Testis (tissue), 3 donors: ENCODE measurements around the gene CACNA1D. TPM values are rescaled to one million over a fixed set of nuclear protein-coding genes. Genes with fewer than 3 reads are reported as not detected.
A peak's percentile ranks its signal among the peaks of the same experiment; 100 is the strongest.

Source experiments
- DNase-seq: peaks from one replicate; pipeline ENCODE4 v3.0.0-alpha.2; 2019
- H3K27ac ChIP-seq, 2 donors: fragments of 200-600 bp; sonication (generic); one replicate each; pipeline ENCODE4 v1.5.1; 2019
- H3K27me3 ChIP-seq: fragments of 200-600 bp; sonication (generic); one replicate; pipeline ENCODE4 v1.5.1; 2019
- H3K36me3 ChIP-seq: fragments of 200-600 bp; sonication (generic); one replicate; pipeline ENCODE4 v1.5.1; 2017; ENCODE audit warnings: low read depth; ENCODE audit errors: missing control alignments
- H3K4me1 ChIP-seq: fragments of 200-600 bp; sonication (generic); one replicate; pipeline ENCODE4 v1.5.1; 2019
- H3K4me3 ChIP-seq, 2 donors: fragments of 200-600 bp; sonication (generic); one replicate each; pipeline ENCODE4 v1.5.1; 2017 to 2019
- H3K9me3 ChIP-seq: fragments of 200-600 bp; sonication (generic); one replicate; pipeline ENCODE4 v1.5.1; 2017
- POLR2A ChIP-seq: fragments of 450-650 bp; IDR thresholded peaks from one replicate; pipeline ENCODE4 v1.6.1; 2017; ENCODE audit warnings: antibody characterized with exemption, mild to moderate bottlenecking, moderate library complexity
- WGBS, 2 donors: methylation state at CpG; one replicate each; pipeline ENCODE4 v1.1.5; 2018; 5-methylcytosine and 5-hydroxymethylcytosine counted together
- intact Hi-C: fragments of 100-400 bp; cut with DNase I; formaldehyde crosslinking; loops from one replicate; pipeline ENCODE4 v1.15.1; 2023; ENCODE audit warnings: low total_unique reads
- polyA plus RNA-seq: library from polyadenylated mRNA; stranded (reverse); fragments of 350-450 nt; fragmentation: Illumina TruSeq; extraction: RNeasy Lipid Tissue Mini Kit (QIAGEN cat#74804); gene quantifications from one replicate; pipeline ENCODE4 v1.2.3, GENCODE V29; 2014; ENCODE audit warnings: low read depth, low replicate concordance; ENCODE audit not compliant: insufficient read depth
- total RNA-seq, 2 donors: library from RNA; depleted of rRNA; stranded (reverse); fragments of >200 nt; gene quantifications; one replicate each; pipeline ENCODE4 v1.2.3, GENCODE V29; 2016
- TF ChIP-seq, protein P1 (sequence below), 3 experiments: fragments of 450-650 bp in 2 of 3; fragments of 200-600 bp in 1 of 3; sonication (generic) in 1 of 3; IDR thresholded peaks; one replicate each; pipeline ENCODE4 v1.5.1; 2016 to 2019; ENCODE audit warnings: antibody characterized with exemption in 3 of 3, mild to moderate bottlenecking in 2 of 3, moderate library complexity in 1 of 3

CACNA1D gene
- total and polyA plus RNA-seq, 3 donors from 2014 or later: 8.0 to 39.0 (median 37.6) TPM

DNA sequence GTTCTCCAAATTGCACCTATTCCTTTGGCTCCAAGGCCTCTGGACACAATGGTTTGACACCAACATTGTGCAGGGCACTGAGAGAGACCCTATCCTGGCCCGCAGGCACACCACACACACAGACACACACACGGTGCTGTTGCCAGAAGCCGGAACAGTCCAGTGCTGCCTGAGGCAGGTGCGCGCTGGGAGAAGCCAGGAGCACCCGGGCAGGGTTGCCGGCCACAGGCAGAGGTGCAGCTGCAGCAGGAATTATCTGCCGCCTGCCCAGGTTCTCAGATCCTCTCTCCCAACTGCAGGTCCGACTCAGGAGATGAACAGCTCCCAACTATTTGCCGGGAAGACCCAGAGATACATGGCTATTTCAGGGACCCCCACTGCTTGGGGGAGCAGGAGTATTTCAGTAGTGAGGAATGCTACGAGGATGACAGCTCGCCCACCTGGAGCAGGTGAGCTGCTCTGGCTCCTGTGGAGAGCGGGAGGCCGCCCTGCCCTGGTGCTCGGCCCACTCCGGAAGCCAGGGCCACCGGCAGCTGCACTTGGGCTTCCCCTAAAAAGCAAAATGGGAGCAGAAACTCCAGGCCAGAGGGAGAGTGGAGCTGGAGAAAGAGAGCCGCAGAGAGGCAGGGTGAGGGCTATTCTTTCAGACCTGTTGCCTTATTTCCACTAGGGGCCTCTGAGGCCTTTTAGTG, 308.9 kb downstream of the CACNA1D start:
- intact Hi-C loops: no loop called here
- DNase-seq: no peak
- Histone ChIP-seq H3K4me1 (peaks cover 6% of the 10 kb centered on the region), H3K4me3 (no peak overlapping the region), H3K36me3 (no peaks in the 10 kb centered on the region), H3K27ac (no peak overlapping the region), H3K9me3 (no peaks in the 10 kb centered on the region), H3K27me3 (no peaks in the 10 kb centered on the region)
- WGBS, 2 donors: 90 to 91% methylated on average over 15 to 18 of the region's 18 CpGs
- no peak for TF ChIP-seq POLR2A
- TF ChIP-seq, protein P1, sequence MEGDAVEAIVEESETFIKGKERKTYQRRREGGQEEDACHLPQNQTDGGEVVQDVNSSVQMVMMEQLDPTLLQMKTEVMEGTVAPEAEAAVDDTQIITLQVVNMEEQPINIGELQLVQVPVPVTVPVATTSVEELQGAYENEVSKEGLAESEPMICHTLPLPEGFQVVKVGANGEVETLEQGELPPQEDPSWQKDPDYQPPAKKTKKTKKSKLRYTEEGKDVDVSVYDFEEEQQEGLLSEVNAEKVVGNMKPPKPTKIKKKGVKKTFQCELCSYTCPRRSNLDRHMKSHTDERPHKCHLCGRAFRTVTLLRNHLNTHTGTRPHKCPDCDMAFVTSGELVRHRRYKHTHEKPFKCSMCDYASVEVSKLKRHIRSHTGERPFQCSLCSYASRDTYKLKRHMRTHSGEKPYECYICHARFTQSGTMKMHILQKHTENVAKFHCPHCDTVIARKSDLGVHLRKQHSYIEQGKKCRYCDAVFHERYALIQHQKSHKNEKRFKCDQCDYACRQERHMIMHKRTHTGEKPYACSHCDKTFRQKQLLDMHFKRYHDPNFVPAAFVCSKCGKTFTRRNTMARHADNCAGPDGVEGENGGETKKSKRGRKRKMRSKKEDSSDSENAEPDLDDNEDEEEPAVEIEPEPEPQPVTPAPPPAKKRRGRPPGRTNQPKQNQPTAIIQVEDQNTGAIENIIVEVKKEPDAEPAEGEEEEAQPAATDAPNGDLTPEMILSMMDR (IDR thresholded peaks at IDR 0.05): no peak

DNA sequence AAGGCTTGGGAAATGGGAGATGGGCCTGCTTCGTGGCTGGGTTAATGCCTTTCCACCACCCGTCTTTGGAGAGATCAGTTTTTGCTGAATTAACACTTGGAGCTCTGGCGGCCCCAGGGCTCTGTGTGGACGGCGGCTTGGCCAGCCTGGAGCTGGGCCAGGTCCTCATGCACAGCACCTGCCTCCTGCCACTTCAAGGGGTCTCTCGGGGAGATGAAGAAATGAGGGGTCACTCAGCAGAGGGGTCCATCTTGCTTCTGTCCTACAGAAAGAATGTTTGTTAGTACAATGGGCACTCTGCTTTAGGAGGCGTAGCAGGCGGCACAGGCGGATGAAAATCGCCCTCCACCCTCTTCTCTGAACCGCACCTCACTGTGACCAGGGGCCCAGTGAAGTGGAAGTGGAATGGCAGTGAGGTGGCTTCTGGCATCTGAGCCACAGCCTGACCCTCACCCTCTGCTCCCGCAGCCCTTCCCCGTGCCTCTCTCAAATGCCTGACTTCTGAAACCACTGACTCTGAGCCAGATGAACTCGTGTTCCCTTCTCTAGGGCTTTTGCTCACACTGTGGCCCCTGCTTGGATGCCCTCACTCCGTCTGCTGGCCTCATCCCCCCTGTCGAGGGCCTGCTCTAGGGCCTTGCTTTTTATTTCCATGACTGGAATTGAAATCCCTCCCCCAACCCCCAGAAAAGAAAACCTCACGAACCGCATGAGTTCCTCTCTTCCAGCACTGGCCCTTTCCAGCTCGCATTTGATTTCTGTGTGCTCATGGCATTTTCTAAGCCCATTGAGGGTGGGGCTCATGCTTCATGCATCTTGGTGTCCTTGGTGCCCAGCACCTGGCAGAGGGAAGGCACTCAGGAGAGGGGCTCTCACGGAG, 309.6 kb downstream of the CACNA1D start:
- TF ChIP-seq POLR2A: no peak
- TF ChIP-seq, protein P1 (IDR thresholded peaks at IDR 0.05): no peak
- WGBS, 2 donors: 72 to 76% methylated on average over 20 of the region's 20 CpGs
- peak overlapping the region in 1 of 2 donors; percentile 3 for H3K27ac ChIP-seq
- H3K4me1 ChIP-seq: peaks cover 6% of the 10 kb centered on the region
- no peaks in the 10 kb centered on the region for H3K27me3 ChIP-seq
- no peaks in the 10 kb centered on the region for H3K36me3 ChIP-seq
- no peaks in the 10 kb centered on the region for H3K9me3 ChIP-seq
- DNase-seq: no peak
- no peak overlapping the region for H3K4me3 ChIP-seq
- intact Hi-C loops: no loop called here

DNA sequence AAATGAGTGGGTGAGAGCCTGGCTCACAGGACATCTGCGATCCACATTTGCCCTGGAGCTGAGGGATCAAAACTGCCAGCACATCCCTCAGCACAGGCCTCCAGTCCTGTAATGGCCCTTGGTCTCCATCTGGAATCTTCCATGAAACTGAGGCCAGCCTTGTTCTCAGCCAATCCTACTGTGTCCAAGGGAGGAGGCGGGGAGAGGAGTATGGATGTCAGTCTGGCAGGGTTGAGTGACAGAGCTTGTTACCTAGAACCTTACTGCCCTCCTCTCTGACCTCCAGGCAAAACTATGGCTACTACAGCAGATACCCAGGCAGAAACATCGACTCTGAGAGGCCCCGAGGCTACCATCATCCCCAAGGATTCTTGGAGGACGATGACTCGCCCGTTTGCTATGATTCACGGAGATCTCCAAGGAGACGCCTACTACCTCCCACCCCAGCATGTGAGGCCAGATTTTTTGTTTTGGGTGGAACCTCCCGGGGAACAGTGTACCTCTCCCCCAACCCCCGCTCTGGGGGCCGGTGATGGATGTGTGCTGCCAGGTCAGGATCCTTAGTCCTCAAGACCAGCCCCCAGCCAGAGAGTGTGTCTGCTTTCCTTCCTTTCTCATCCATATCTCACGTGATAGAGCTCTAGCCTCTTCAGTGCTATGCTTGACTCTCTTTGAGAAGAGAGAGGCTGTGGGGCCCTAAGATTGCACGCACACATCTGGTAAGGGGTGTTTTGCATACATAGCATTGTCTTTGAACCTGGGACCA, 310.5 kb downstream of the CACNA1D start:
- DNase-seq: no peak
- Histone ChIP-seq H3K9me3 (no peaks in the 10 kb centered on the region), H3K4me3 (no peak overlapping the region), H3K27me3 (no peaks in the 10 kb centered on the region), H3K27ac (no peak overlapping the region), H3K4me1 (peaks cover 6% of the 10 kb centered on the region), H3K36me3 (no peaks in the 10 kb centered on the region)
- intact Hi-C loops: no loop called here
- TF ChIP-seq POLR2A: no peak
- TF ChIP-seq, protein P1 (IDR thresholded peaks at IDR 0.05): no peak
- WGBS, 2 donors: 69 to 85% methylated on average over 14 of the region's 14 CpGs

DNA sequence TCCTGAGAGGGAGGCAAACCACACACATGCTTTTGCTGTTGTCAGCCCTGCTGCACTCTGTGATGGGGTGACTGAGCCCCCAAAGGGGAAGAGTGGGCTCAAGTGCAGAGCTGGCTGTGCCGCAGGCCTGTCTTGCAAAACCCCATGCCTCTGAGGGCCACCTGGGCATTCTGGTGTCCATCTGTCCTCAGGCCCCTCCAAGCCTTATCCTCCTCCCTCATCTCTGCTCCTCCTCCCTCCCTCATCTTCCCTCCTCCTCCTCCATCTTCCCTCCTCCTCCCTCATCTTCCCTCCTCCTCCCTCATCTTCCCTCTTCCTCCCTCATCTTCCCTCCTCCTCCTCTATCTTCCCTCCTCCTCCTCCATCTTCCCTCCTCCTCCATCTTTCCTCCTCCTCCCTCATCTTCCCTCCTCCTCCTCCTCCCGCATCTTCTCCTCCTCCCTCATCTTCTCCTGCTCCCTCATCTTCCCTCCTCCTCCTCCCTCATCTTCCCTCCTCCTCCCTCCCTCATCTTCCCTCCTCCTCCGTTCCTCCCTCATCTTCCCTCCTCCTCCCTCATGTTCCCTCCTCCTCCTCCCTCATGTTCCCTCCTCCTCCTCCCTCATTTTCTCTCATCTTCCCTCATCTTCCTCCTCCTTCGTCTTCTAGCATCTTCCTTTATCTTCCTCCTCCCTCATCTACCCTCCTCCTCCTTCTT, 311.2 kb downstream of the CACNA1D start:
- intact Hi-C loops: no loop called here
- Histone ChIP-seq H3K4me1 (peaks cover 6% of the 10 kb centered on the region), H3K27ac (no peak overlapping the region), H3K9me3 (no peaks in the 10 kb centered on the region), H3K27me3 (no peaks in the 10 kb centered on the region), H3K4me3 (no peak overlapping the region), H3K36me3 (no peaks in the 10 kb centered on the region)
- TF ChIP-seq, protein P1 (IDR thresholded peaks at IDR 0.05): no peak
- TF ChIP-seq POLR2A: no peak
- WGBS, 2 donors: 79 to 82% methylated on average over 4 of the region's 4 CpGs
- no peak for DNase-seq
